Activated CD4-positive, alpha-beta memory T cell treated with anti-CD3 and anti-CD28 coated beads for 36 hours (primary cell): ENCODE data around the gene ATP6V0A1. TPM values are rescaled to one million over a fixed set of nuclear protein-coding genes. Genes with fewer than 3 reads are reported as not detected.
A peak's percentile ranks its signal among the peaks of the same experiment; 100 is the strongest.

Experiments used
- CTCF ChIA-PET: fragments of 350-600 bp; sonication (Branson Sonifier 250); formaldehyde crosslinking; loops from one replicate; lab custom pipeline; 2021; ENCODE audit warnings: antibody characterized with exemption, inconsistent platforms; lab: Charles Lee
- POLR2A ChIA-PET: fragments of 350-600 bp; sonication (Branson Sonifier 250); formaldehyde crosslinking; loops from one replicate; lab custom pipeline; 2021; ENCODE audit warnings: antibody characterized with exemption; lab: Charles Lee
- DNase-seq: peaks from one replicate; pipeline ENCODE4 v3.0.0-alpha.2; 2020
- H3K27ac Mint-ChIP-seq: one replicate; pipeline ENCODE4 v1.8.0; 2021; ENCODE audit warnings: mixed read lengths
- H3K27me3 Mint-ChIP-seq: one replicate; pipeline ENCODE4 v1.8.0; 2021; ENCODE audit warnings: mixed read lengths
- H3K36me3 Mint-ChIP-seq: one replicate; pipeline ENCODE4 v1.8.0; 2021; ENCODE audit warnings: mixed read lengths
- H3K4me1 Mint-ChIP-seq: one replicate; pipeline ENCODE4 v1.8.0; 2021; ENCODE audit warnings: low read depth, mixed read lengths
- H3K4me3 Mint-ChIP-seq: one replicate; pipeline ENCODE4 v1.8.0; 2021; ENCODE audit warnings: mild to moderate bottlenecking, mixed read lengths
- H3K9me3 Mint-ChIP-seq: one replicate; pipeline ENCODE4 v1.8.0; 2021; ENCODE audit warnings: mixed read lengths
- intact Hi-C: fragments of 100-400 bp; cut with micrococcal nuclease; formaldehyde crosslinking; loops from one replicate; pipeline ENCODE4 v1.15.1; 2023
- total RNA-seq, 2 experiments: library from RNA; stranded (reverse); gene quantifications; one replicate each; pipeline ENCODE4 v1.2.3, GENCODE V29; 2021

Gene ATP6V0A1
- total RNA-seq, 2 experiments from 2014 or later: 12.0 to 13.2 TPM

DNA sequence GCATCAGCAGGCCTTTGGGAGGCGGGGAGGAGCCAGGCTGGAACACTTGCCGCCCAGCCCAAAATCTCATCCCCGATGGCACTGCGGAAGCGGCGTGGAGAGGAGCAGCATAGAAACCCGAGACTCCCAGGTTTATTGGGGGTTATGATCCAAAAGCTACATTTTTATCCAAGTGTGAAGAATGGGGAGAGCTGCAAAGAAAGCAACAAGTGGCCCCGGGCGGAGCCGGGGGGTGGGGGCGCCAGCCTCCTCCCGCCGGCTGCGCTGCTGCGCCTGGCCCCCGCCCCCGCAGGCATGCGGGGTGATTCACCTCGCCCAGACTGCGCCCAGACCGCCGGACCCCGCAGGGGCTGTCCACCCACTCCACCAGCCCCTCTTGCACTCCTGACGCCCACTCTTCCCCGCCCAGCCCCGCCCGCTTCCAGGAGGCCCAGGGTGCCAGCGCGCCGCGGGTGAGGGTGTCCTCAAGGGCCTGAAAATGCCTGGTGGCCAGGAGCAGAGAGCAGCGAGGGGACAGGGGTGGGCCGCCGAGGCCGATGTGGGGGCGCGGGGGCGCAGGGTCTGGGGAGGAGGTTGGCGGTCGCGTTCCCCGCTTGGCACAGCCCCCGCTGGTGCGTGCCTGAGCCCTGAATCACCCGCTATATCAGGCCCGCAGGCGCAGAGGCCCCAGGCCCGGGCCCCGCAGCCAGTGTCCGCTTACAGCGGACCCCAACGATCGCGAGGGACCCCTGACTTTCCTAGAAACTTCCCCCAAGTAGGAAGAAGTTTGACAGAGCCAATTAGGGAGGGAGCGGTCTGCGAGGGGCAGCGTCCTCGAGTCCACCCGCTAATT is 37.0 kb upstream of the ATP6V0A1 start:
- CTCF ChIA-PET: interaction anchor here (0.9 to 3.8 kb wide), 10 partner anchors 10 to 127 kb away, joined by 3 to 22 read pairs (median 6); no protein-coding TSS in a partner anchor
- Mint-ChIP-seq H3K4me1 (peaks cover 17% of the 10 kb centered on the region), H3K27ac (no peak overlapping the region), H3K4me3 (peak overlapping the region; percentile 62), H3K27me3 (peaks cover 24% of the 10 kb centered on the region), H3K9me3 (no peaks in the 10 kb centered on the region), H3K36me3 (no peaks in the 10 kb centered on the region)
- POLR2A ChIA-PET: interaction anchor here (0.5 to 1.8 kb wide), 5 partner anchors 15 to 108 kb away, joined by 3 to 4 read pairs (median 3); partner anchors contain the start of gene STAT3
- intact Hi-C loops: no loop called here
- DNase-seq: peak; percentile 36

DNA sequence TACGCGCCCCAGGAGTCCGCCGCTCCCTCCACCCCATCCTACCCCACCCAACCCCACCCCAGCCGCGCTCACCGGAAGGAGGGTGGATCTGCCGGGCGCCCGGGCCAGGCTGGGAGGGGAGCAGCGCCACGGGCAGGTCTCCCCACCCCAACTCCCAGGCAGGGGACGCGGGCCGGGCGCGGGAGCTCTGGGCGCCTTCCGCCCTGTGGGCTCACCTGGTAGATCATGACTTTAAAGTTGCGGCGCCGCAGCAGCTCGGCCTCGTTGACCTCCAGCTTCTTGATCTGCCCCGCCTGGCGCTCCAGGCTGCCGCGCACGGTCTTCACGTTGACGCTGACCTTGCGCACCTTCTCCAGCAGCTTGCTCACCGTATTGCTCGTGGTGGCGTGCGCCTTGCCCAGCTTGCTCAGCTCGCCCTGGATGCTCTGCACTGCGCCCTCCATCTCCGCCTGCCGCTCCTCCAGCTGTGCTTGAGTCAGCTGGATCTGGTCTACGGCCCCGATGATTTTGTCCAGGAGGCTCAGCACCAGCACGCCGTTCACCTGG is 36.2 kb upstream of the ATP6V0A1 start:
- intact Hi-C loops: no loop called here
- Mint-ChIP-seq H3K27me3 (peaks cover 24% of the 10 kb centered on the region), H3K4me1 (peaks cover 17% of the 10 kb centered on the region), H3K4me3 (peak overlapping the region; percentile 68), H3K9me3 (no peaks in the 10 kb centered on the region), H3K27ac (no peak overlapping the region), H3K36me3 (no peaks in the 10 kb centered on the region)
- CTCF ChIA-PET: interaction anchor here (0.9 to 3.8 kb wide), 13 partner anchors 9 to 126 kb away, joined by 3 to 22 read pairs (median 5); no protein-coding TSS in a partner anchor
- POLR2A ChIA-PET: interaction anchor here (0.6 to 1.7 kb wide), 5 partner anchors 15 to 112 kb away, joined by 3 to 4 read pairs (median 3); partner anchors contain the start of gene STAT3
- peak; percentile 52 for DNase-seq

DNA sequence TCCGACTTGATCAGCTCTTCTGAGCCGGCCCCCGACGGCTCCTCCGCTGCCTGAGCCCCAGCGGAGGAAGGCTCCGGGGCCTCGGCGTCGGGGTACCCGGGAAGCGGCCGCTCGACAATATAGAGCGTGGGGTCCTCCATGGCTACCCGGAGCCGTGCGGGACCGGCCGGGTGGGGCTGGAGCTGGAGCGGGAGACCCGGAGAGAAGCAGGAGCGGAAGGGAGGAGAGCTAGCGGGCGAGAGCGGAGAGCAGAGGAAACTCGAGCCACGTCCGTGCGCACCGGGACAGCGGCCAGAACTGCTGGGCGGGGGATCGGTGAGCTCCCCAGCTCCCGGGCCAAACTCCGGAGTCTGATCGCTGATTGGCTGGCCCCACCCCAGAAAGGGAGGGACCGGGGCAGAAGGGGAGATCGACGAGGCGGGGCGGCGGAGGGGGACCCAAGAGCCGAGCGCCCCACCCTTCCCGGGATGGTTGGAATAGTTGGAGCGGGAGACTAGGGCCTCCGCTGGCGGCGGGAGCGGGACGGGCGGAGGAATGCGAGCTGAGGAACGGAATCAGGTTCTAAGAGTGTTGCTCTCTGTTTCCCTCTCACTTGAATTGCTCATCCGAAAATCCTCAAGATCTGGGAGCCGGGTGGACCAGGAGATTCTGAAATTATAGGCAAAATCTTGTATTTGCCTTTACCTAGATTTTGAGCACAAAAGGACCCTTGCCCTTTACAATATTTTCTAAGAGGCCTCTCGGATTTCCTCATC is 35.5 kb upstream of the ATP6V0A1 start, which contains the start of gene CAVIN1:
TSS of gene CAVIN1 (minus strand) at position 299 of the 755 bp plus-strand sequence. CDS start at position 140, 159 bp downstream.
- H3K27ac Mint-ChIP-seq: no peak within 1 kb of the TSS
- H3K9me3 Mint-ChIP-seq: no peaks in the 10 kb centered on the region
- ChIA-PET CTCF (interaction anchor here (0.6 to 3.8 kb wide), 14 partner anchors 8 to 126 kb away, joined by 3 to 22 read pairs (median 4); no protein-coding TSS in a partner anchor), POLR2A (interaction anchor here (0.6 to 1.7 kb wide), 6 partner anchors 10 to 113 kb away, joined by 3 to 4 read pairs (median 3); partner anchors contain the start of gene STAT3)
- peaks cover 24% of the 10 kb centered on the region for H3K27me3 Mint-ChIP-seq
- no peaks in the 10 kb centered on the region for H3K36me3 Mint-ChIP-seq
- peak within 1 kb of the TSS; percentile 68 for H3K4me3 Mint-ChIP-seq
- intact Hi-C loops: no loop called here
- peak; percentile 34 for DNase-seq
- H3K4me1 Mint-ChIP-seq: peaks cover 17% of the 10 kb centered on the region

DNA sequence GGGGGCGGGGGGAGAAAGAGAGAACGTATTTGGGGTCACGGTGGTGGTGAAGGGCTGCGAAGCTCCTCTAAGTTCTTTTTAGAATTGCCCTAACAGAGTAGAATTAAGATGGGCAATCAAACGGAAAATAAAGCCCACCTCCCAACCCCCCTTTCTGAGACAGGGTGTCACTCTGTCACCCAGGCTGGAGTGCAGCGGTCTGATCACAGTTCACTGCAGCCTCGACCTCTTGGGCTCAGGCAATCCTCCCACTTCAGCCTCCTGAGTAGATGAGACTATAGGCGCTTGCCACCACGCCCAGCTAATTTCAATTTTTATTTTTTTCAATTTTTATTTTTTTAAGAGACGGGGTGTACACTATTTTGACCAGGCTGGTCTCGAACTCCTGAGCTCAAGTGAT is 34.9 kb upstream of the ATP6V0A1 start:
- no peak overlapping the region for H3K27ac Mint-ChIP-seq
- peaks cover 24% of the 10 kb centered on the region for H3K27me3 Mint-ChIP-seq
- DNase-seq: no peak
- H3K4me1 Mint-ChIP-seq: peaks cover 17% of the 10 kb centered on the region
- CTCF ChIA-PET: interaction anchor here (0.6 to 1.9 kb wide), 6 partner anchors 12 to 103 kb away, joined by 3 to 17 read pairs (median 6); no protein-coding TSS in a partner anchor
- intact Hi-C loops: no loop called here
- H3K4me3 Mint-ChIP-seq: no peak overlapping the region
- H3K9me3 Mint-ChIP-seq: no peaks in the 10 kb centered on the region
- H3K36me3 Mint-ChIP-seq: no peaks in the 10 kb centered on the region
- POLR2A ChIA-PET: interaction anchor here (0.6 to 1.7 kb wide), 2 partner anchors 11 to 94 kb away, joined by 3 read pairs; no protein-coding TSS in a partner anchor

DNA sequence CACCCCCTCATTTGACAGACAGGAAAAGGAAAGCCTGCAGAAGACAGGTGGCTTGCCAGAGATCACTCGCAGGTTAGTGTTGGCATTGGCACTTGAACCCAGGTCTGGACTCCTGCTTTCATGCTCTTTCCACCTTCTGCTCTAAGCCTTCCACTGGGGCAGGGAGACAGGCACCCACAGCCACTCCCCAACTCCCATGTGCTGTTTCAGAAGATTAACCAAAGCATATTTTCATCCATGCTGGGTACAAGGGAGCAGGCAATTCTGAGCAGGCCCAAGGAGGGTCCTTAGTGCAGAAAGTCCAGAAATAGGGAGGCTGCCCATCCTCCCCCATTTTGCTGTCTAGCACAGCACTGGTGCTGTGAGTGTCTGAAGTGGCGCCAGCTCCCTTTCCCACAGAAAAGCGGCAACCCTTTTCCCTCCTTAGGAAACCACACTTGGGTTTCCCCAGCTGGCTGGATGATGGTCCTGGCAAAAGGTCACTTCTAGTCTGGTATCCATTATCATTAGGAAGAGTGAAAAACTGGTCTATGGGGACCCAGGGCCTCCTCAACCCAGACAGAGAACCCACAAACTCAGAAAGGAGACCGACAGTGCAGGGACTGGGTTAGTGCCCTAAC is 33.6 kb upstream of the ATP6V0A1 start:
- Mint-ChIP-seq H3K27ac (no peak overlapping the region), H3K27me3 (peaks cover 24% of the 10 kb centered on the region), H3K9me3 (no peaks in the 10 kb centered on the region), H3K4me3 (no peak overlapping the region), H3K36me3 (no peaks in the 10 kb centered on the region), H3K4me1 (peaks cover 10% of the 10 kb centered on the region)
- no peak for DNase-seq
- intact Hi-C loops: no loop called here
- CTCF ChIA-PET: interaction anchor here (2.3 to 2.4 kb wide), 2 partner anchors 93 to 102 kb away, joined by 8 to 11 read pairs; no protein-coding TSS in a partner anchor
- POLR2A ChIA-PET: no interaction called here

DNA sequence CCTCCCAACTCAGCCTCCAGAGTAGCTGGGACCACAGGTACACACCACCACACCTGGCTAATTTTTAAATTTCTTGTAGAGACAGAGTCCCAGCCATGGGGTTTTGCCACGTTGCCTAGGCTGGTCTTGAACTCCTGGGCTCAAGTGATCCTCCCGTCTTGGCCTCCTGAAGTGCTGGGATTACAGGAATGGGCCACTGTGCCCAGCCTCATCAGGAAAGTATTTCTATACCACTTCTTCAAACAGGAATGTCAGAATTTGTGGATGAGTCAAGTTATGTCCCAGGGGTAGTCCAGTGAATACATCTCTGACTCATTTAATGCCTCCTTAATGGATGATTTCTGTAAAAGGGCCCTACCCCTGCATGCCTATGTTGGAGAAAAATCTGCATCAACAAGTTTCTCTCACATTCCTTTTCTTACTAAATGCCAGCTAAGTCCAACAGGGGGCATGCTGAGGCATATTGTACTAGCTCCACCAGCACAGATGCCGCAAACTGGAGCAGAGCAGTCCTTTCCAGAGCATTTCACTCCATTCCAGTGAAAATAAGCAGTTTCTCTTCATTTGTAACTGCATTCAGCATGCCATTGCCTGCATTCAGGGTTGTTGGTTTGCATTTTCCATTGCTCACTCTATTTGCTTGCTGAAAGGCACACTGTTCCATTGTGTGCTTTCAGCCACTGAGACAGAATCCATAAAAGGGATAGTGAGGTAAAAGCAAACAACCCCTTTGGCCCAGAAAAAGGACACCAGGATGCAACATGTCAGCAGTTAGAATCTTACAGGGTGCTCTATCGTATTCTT is 30.3 kb upstream of the ATP6V0A1 start:
- no peak overlapping the region for H3K27ac Mint-ChIP-seq
- no peaks in the 10 kb centered on the region for H3K9me3 Mint-ChIP-seq
- peaks cover 11% of the 10 kb centered on the region for H3K27me3 Mint-ChIP-seq
- ChIA-PET CTCF (interaction anchor here (0.6 to 2.0 kb wide), 23 partner anchors 11 to 289 kb away, joined by 3 to 17 read pairs (median 4); partner anchors contain the start of gene NAGLU), POLR2A (interaction anchor here (0.6 kb wide), 1 partner anchor 11 kb away, joined by 3 read pairs; no protein-coding TSS in a partner anchor)
- no peak overlapping the region for H3K4me3 Mint-ChIP-seq
- DNase-seq: peak; percentile 44
- H3K4me1 Mint-ChIP-seq: no peaks in the 10 kb centered on the region
- no peaks in the 10 kb centered on the region for H3K36me3 Mint-ChIP-seq
- intact Hi-C loops: loop anchor here (2.0 kb wide), 1 partner anchor 88 kb away; no protein-coding TSS in a partner anchor

DNA sequence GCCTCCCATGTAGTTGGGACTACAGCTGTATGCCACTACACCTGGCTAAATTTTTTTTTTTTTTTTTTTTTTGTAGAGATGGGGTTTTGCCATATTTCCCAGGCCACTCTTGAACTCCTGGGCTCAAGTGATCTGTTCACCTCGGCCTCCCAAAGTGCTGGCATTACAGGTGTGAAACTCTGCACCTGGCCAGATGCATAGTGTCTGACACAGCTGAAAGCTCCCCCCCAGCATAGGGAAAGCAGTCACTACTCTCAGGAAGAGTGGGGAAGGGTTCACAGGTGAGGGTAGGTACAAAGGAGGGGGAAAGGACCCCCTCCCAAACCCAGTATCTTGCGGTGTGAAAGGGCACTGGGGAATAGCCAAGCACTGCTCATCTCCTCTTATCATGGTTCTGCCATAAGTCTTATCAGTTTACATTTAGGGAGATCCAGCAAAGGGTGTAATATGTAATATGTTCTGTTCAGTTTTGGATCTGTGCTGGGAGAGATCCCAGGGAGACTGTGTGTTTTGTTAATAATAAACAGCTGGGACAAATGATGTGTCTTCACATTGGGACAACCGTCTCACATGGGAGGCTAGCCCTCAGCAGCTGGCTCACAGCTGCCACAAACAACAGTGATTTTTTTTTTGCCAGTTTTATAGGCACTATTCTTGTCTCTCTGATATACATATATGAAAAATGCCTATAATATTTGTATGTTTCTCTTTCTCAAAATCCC is 28.8 kb upstream of the ATP6V0A1 start:
- intact Hi-C loops: loop anchor here (2.0 kb wide), 1 partner anchor 87 kb away; no protein-coding TSS in a partner anchor
- CTCF ChIA-PET: interaction anchor here (0.6 to 4.7 kb wide), 6 partner anchors 11 to 98 kb away, joined by 3 to 29 read pairs (median 6); no protein-coding TSS in a partner anchor
- Mint-ChIP-seq H3K4me3 (no peak overlapping the region), H3K9me3 (no peaks in the 10 kb centered on the region), H3K36me3 (no peaks in the 10 kb centered on the region), H3K27me3 (peaks cover 4% of the 10 kb centered on the region), H3K27ac (no peak overlapping the region), H3K4me1 (no peaks in the 10 kb centered on the region)
- DNase-seq: no peak
- POLR2A ChIA-PET: interaction anchor here (0.7 kb wide), 1 partner anchor 78 kb away, joined by 4 read pairs; no protein-coding TSS in a partner anchor

DNA sequence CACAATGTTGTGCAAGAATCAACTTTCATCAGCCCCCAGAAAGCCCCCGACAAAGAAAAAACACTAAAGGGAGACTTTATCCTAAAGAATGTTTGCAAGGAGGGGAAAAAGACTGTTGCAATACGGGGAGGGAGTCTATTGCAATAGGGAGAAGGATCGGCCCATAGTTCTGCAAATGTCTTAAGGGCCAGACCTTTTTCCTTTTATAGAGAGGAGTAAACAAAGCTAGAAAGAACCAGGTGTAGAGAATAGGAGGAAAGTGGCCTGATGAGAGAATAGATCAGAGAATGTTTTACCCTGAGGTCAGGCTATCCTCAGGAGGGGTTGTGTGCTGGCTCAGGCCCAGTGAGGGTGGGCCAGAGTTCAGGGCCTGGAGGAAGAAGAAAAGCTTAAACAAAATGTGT is 26.9 kb upstream of the ATP6V0A1 start:
- Mint-ChIP-seq H3K4me3 (no peak overlapping the region), H3K27me3 (no peaks in the 10 kb centered on the region), H3K36me3 (no peaks in the 10 kb centered on the region), H3K9me3 (no peaks in the 10 kb centered on the region), H3K27ac (no peak overlapping the region), H3K4me1 (no peaks in the 10 kb centered on the region)
- ChIA-PET CTCF (interaction anchor here (0.7 to 4.7 kb wide), 5 partner anchors 9 to 96 kb away, joined by 3 to 29 read pairs (median 3); partner anchors contain the start of gene CAVIN1), POLR2A (interaction anchor here (0.6 kb wide), 1 partner anchor 93 kb away, joined by 3 read pairs; no protein-coding TSS in a partner anchor)
- no peak for DNase-seq
- intact Hi-C loops: no loop called here

DNA sequence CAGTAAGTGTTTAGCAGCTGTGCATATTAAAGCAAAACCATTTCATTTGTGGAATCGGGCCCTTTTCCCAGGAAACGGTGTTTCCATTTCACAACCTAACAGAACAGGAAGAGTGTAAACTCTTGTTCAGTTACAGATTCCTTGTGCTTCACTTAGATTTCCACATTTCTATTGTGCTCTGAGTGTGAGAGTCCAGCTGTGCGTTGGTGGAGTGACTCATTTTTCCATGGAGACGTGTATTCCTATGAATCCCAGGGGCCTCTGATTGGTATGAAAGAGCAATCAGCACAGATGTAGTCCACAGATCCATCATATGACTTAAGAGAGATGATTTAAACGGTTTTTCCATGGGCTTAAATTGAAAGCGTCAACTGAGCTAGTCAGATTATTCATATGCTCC is 22.3 kb upstream of the ATP6V0A1 start:
- H3K27ac Mint-ChIP-seq: no peak overlapping the region

More for the DNA sequence above, 22.3 kb upstream of the ATP6V0A1 start:
- no peaks in the 10 kb centered on the region for H3K4me1 Mint-ChIP-seq
- ChIA-PET CTCF (interaction anchor here (0.6 to 1.9 kb wide), 5 partner anchors 13 to 94 kb away, joined by 3 to 6 read pairs (median 3); partner anchors contain the start of gene CAVIN1), POLR2A (no interaction called here)
- no peak for DNase-seq
- H3K27me3 Mint-ChIP-seq: no peaks in the 10 kb centered on the region
- no peak overlapping the region for H3K4me3 Mint-ChIP-seq
- H3K9me3 Mint-ChIP-seq: no peaks in the 10 kb centered on the region
- intact Hi-C loops: no loop called here
- no peaks in the 10 kb centered on the region for H3K36me3 Mint-ChIP-seq
